ENCODE data around the gene CSRP1.

GRCh38 chr1:201486187-201486586, 20.7 kb downstream of the CSRP1 start:
- TF ChIP-seq, protein P1, sequence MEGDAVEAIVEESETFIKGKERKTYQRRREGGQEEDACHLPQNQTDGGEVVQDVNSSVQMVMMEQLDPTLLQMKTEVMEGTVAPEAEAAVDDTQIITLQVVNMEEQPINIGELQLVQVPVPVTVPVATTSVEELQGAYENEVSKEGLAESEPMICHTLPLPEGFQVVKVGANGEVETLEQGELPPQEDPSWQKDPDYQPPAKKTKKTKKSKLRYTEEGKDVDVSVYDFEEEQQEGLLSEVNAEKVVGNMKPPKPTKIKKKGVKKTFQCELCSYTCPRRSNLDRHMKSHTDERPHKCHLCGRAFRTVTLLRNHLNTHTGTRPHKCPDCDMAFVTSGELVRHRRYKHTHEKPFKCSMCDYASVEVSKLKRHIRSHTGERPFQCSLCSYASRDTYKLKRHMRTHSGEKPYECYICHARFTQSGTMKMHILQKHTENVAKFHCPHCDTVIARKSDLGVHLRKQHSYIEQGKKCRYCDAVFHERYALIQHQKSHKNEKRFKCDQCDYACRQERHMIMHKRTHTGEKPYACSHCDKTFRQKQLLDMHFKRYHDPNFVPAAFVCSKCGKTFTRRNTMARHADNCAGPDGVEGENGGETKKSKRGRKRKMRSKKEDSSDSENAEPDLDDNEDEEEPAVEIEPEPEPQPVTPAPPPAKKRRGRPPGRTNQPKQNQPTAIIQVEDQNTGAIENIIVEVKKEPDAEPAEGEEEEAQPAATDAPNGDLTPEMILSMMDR (IDR thresholded peaks at IDR 0.05): no peak
- no peak for TF ChIP-seq EP300 (IDR thresholded peaks at IDR 0.05)
- TF ChIP-seq POLR2A (IDR thresholded peaks at IDR 0.05): no peak

Data from tibial nerve (tissue), 4 donors.